B cell (primary cell): ENCODE results near the gene KLK7. TPM values are rescaled to one million over a fixed set of nuclear protein-coding genes. Genes with fewer than 3 reads are reported as not detected.

ENCODE experiments used
- ATAC-seq: fragments of 200-7000 bp; cut with Tn5 transposase; one replicate; pipeline ENCODE4 v1.10.0; 2021; ENCODE audit warnings: low read depth, mild to moderate bottlenecking, moderate number of reproducible peaks, moderate library complexity
- CTCF ChIA-PET: fragments of 350-600 bp; sonication (Branson Sonifier 250); formaldehyde crosslinking; loops from one replicate; lab custom pipeline; 2021; ENCODE audit warnings: antibody characterized with exemption, inconsistent platforms; lab: Charles Lee
- POLR2A ChIA-PET: fragments of 350-600 bp; sonication (Branson Sonifier 250); formaldehyde crosslinking; loops from one replicate; lab custom pipeline; 2021; ENCODE audit warnings: antibody characterized with exemption; lab: Charles Lee
- DNase-seq: peaks from one replicate; pipeline ENCODE4 v3.0.0; 2013
- H2AFZ ChIP-seq: 2 replicates; pipeline ENCODE4 v1.6.1; 2012; ENCODE audit warnings: mild to moderate bottlenecking, low read depth, low read length; ENCODE audit not compliant: insufficient read depth, poor library complexity, severe bottlenecking
- H3K27ac ChIP-seq, 2 donors: 1 replicate in 1 of 2; 2 replicates in 1 of 2; pipeline ENCODE4 v1.5.1; 2012 to 2013; ENCODE audit warnings: low read length in 2 of 2, mild to moderate bottlenecking in 2 of 2, moderate library complexity in 1 of 2
- H3K27me3 ChIP-seq, 4 experiments: fragments of 200-600 bp in 1 of 4; sonication (generic) in 1 of 4; replicated peaks in 1 of 4; 1 replicate in 2 of 4; 2 replicates in 2 of 4; pipeline versions ENCODE4 v1.6.1 to v1.7.0; 2013 to 2016; ENCODE audit warnings: low read length in 3 of 4, mild to moderate bottlenecking in 2 of 4, mixed read lengths in 1 of 4, moderate library complexity in 1 of 4; ENCODE audit not compliant: insufficient read depth in 4 of 4, control insufficient read depth in 3 of 4; ENCODE audit errors: control extremely low read depth in 1 of 4
- H3K36me3 ChIP-seq, 2 experiments: replicated peaks in 1 of 2; 1 replicate in 1 of 2; 2 replicates in 1 of 2; pipeline versions ENCODE4 v1.6.1 to v1.7.1; 2013; ENCODE audit warnings: low read length in 1 of 2; ENCODE audit not compliant: insufficient read depth in 2 of 2, control insufficient read depth in 1 of 2; ENCODE audit errors: control extremely low read depth in 1 of 2, extremely low read depth in 1 of 2
- H3K4me1 ChIP-seq, 2 donors: fragments of 200-600 bp in 1 of 2; sonication (generic) in 1 of 2; 1 replicate in 1 of 2; 2 replicates in 1 of 2; pipeline versions ENCODE4 v1.5.1 to v1.6.1; 2013 to 2017; ENCODE audit warnings: low read length in 2 of 2; ENCODE audit not compliant: control insufficient read depth in 2 of 2, insufficient read depth in 2 of 2
- H3K4me2 ChIP-seq: replicated peaks from 2 replicates; pipeline ENCODE3; 2012; ENCODE audit warnings: mild to moderate bottlenecking, low read depth, low read length; ENCODE audit not compliant: poor library complexity, severe bottlenecking
- H3K4me3 ChIP-seq, 5 experiments: fragments of 200-600 bp in 1 of 5; sonication (generic) in 1 of 5; 1 replicate in 3 of 5; 2 replicates in 2 of 5; pipeline versions ENCODE4 v1.5.1 to v1.7.0; 2011 to 2016; ENCODE audit warnings: low read length in 4 of 5, mild to moderate bottlenecking in 4 of 5, low read depth in 2 of 5, control low read depth in 1 of 5, moderate library complexity in 1 of 5; ENCODE audit not compliant: insufficient read depth in 1 of 5; ENCODE audit errors: control extremely low read depth in 1 of 5, extremely low read depth in 1 of 5
- H3K79me2 ChIP-seq: fragments of 200-600 bp; sonication (generic); one replicate; pipeline ENCODE4 v1.6.0; 2016; ENCODE audit warnings: low read length; ENCODE audit not compliant: control insufficient read depth, insufficient read depth
- H3K9ac ChIP-seq: fragments of 200-600 bp; sonication (generic); 2 replicates; pipeline ENCODE4 v1.6.1; 2017; ENCODE audit warnings: mild to moderate bottlenecking, low read length, moderate library complexity
- H3K9me3 ChIP-seq, 3 donors: one replicate each; pipeline versions ENCODE4 v1.6.1 to v1.7.1; 2013; ENCODE audit warnings: low read length in 2 of 3; ENCODE audit not compliant: control insufficient read depth in 2 of 3, insufficient read depth in 1 of 3; ENCODE audit errors: control extremely low read depth in 1 of 3
- H4K20me1 ChIP-seq: 2 replicates; pipeline ENCODE4 v1.6.0; 2012; ENCODE audit warnings: mild to moderate bottlenecking, low read length; ENCODE audit not compliant: insufficient read depth, control insufficient read depth, poor library complexity, severe bottlenecking
- H3K27ac Mint-ChIP-seq: one replicate; pipeline ENCODE4 v1.8.0; 2021; ENCODE audit warnings: mixed read lengths
- H3K27me3 Mint-ChIP-seq: one replicate; pipeline ENCODE4 v1.8.0; 2021; ENCODE audit warnings: mixed read lengths
- H3K4me1 Mint-ChIP-seq: one replicate; pipeline ENCODE4 v1.8.0; 2021; ENCODE audit warnings: mixed read lengths
- H3K4me3 Mint-ChIP-seq: one replicate; pipeline ENCODE4 v1.8.0; 2021; ENCODE audit warnings: mixed read lengths
- H3K9me3 Mint-ChIP-seq: one replicate; pipeline ENCODE4 v1.8.0; 2022; ENCODE audit warnings: mixed read lengths; ENCODE audit not compliant: insufficient read depth
- CTCF ChIP-seq: fragments of 200-600 bp; IDR thresholded peaks from one replicate; pipeline ENCODE4 v1.8.0; 2022; ENCODE audit warnings: antibody characterized with exemption, mild to moderate bottlenecking
- EZH2 ChIP-seq: IDR thresholded peaks from 2 replicates; pipeline ENCODE4 v1.6.1; 2012; ENCODE audit warnings: borderline replicate concordance, low read depth, mild to moderate bottlenecking, moderate library complexity, low read length; ENCODE audit not compliant: insufficient read depth, poor library complexity, severe bottlenecking
- WGBS: methylation state at CpG from one replicate; pipeline ENCODE4 v1.1.5; 2013; ENCODE audit warnings: missing lambda C conversion rate; ENCODE audit not compliant: insufficient coverage; 5-methylcytosine and 5-hydroxymethylcytosine counted together
- intact Hi-C: fragments of 100-400 bp; cut with micrococcal nuclease; formaldehyde crosslinking; loops from one replicate; pipeline ENCODE4 v1.10.0; 2022
- polyA plus RNA-seq: library from polyadenylated mRNA; depleted of rRNA; stranded (reverse); fragments of >200 nt; gene quantifications from 2 replicates; pipeline ENCODE4 v1.2.3, GENCODE V29; 2012
- total RNA-seq, 2 donors: library from RNA; stranded (reverse); fragments of 120-200 nt in 1 of 2; gene quantifications; 1 replicate in 1 of 2; 2 replicates in 1 of 2; pipeline versions ENCODE4 v1.2.3 to v1.2.4, GENCODE V29; 2013 to 2022

KLK7 gene
- total and polyA plus RNA-seq, 2 donors (not counting 1 experiment from before 2014, with no cell fraction given) = not detected

DNA sequence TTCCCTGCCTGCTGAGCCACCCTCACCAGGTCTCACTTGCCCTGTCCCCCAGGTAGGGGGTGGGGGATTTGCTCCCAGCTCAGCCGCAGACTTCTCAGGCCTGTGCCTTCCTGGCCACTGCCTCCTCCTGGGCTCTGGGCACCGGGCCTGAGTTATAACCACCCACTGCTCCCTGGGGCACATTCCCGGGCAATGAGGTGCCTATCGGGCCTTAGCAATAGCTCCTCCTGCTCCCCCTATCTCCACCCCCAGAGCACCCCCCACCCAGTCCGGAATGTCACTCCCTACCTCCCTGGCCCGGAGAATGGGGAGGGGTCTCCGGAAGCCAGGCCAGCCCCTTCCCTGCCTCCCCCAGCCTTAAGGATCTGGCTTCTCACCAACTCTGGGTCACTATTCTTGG is 30.8 kb downstream of the KLK7 start, which contains the start of gene KLK5:
KLK5 (minus strand) TSS at position 129 of the 400 bp plus-strand sequence. CDS start 381 bp downstream, outside the sequence.
- DNase-seq (no peak), ATAC-seq (no peak)
- WGBS = 37% methylated on average over 6 of the region's 7 CpGs
- Mint-ChIP-seq H3K9me3 (no peaks in the 10 kb centered on the region), H3K27ac (no peak within 1 kb of the TSS), H3K4me3 (no peak within 1 kb of the TSS), H3K4me1 (no peaks in the 10 kb centered on the region), H3K27me3 (peaks cover 38% of the 10 kb centered on the region)
- no peak within 1 kb of the TSS for H3K4me2 ChIP-seq
- H3K9me3 ChIP-seq = peaks cover 0 to 15% (median 0%) of the 10 kb centered on the region in 3 donors
- no peaks in the 10 kb centered on the region for H3K36me3 ChIP-seq
- POLR2A ChIA-PET = no interaction called here
- no peaks in the 10 kb centered on the region for H4K20me1 ChIP-seq
- intact Hi-C loops = no loop called here
- peaks cover 0 to 2% (median 0%) of the 10 kb centered on the region in 4 experiments for H3K27me3 ChIP-seq
- no peak within 1 kb of the TSS for H2AFZ ChIP-seq
- no peaks in the 10 kb centered on the region for H3K4me1 ChIP-seq
- no peak within 1 kb of the TSS for H3K9ac ChIP-seq
- no peak within 1 kb of the TSS for H3K4me3 ChIP-seq
- no peak within 1 kb of the TSS for H3K27ac ChIP-seq
- CTCF ChIA-PET = no interaction called here
- TF ChIP-seq CTCF = no peak
- TF ChIP-seq EZH2 = no peak
- no peaks in the 10 kb centered on the region for H3K79me2 ChIP-seq

- ATAC-seq (no peak), DNase-seq (no peak)
- H3K9me3 Mint-ChIP-seq = no peaks in the 10 kb centered on the region
- H3K27ac Mint-ChIP-seq = no peak overlapping the region
- no peak overlapping the region for H3K4me3 Mint-ChIP-seq
- no peak overlapping the region for H3K4me3 ChIP-seq
- H3K36me3 ChIP-seq = no peaks in the 10 kb centered on the region
- H3K4me1 Mint-ChIP-seq = no peaks in the 10 kb centered on the region
- intact Hi-C loops = no loop called here
- ChIA-PET CTCF (no interaction called here), POLR2A (no interaction called here)
- peaks cover 37% of the 10 kb centered on the region for H3K27me3 Mint-ChIP-seq
- no peaks in the 10 kb centered on the region for H3K79me2 ChIP-seq
- WGBS = 57% methylated on average over 19 of the region's 19 CpGs
- no peak overlapping the region for H3K4me2 ChIP-seq
- H3K9me3 ChIP-seq = peaks cover 0 to 15% (median 0%) of the 10 kb centered on the region in 3 donors
- H3K4me1 ChIP-seq = no peaks in the 10 kb centered on the region
- no peaks in the 10 kb centered on the region for H4K20me1 ChIP-seq
- no peak overlapping the region for H2AFZ ChIP-seq
- no peak overlapping the region for H3K9ac ChIP-seq
- no peak for TF ChIP-seq CTCF
- no peak for TF ChIP-seq EZH2
- H3K27me3 ChIP-seq = no peaks in the 10 kb centered on the region
- H3K27ac ChIP-seq = no peak overlapping the region
Observed at GRCh38 chr19:50949861-50950260, 33.9 kb downstream of the KLK7 start.
